ENCODE measurements around the gene TBC1D8B. TPM values are rescaled to one million over a fixed set of nuclear protein-coding genes. Genes with fewer than 3 reads are reported as not detected.
A peak's percentile ranks its signal among the peaks of the same experiment; 100 is the strongest.

TBC1D8B gene
- total and polyA plus RNA-seq, 9 of the 15 experiments (the other 6 are each of a cell fraction or from before 2014, with no cell fraction given): 0.04 to 0.36 (median 0.10) TPM; not detected in 1

DNA sequence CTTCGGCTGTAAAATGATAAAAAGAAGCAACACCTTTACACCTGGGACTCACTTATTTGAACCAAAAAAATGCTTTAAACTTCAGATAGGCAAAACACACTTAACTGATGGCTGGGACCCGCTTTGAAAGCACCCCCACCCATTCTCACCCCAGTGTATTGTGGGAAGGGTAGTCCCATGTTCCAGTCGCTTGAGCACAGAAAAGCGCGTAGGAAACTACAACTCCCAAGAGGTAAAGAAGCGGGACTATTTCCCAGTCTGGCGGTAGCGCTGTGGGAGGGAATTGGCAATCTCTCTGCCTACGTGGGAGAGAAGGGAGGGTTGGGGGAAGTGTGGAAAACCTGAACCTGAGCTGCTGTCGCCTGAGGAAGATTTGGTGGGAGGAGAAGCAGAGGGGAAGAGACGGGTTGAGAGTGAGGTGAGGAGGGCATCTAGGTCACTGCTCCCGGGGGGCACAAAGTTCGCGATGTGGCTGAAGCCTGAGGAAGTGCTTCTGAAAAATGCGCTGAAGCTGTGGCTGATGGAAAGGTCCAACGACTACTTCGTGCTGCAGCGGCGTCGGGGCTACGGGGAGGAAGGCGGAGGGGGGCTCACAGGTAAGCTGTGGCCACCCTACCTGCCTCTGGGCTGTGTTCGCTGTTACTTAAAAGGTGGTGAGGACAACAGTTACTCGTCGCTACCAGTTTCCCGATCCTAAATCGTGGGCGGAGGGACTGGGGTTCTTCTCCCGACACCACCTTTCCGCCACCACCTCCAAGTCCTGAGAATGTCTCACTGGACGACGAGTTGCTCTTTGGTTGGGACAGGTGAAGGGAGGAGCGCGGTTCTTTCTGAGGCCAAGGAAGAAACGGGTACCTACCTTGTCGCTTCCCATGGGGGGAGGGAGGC lies at the start of gene TBC1D8B (continued):
- TF ChIP-seq KLF10 (CRISPR knock-in tag; IDR thresholded peaks at IDR 0.05) (no peak), ATF1 (CRISPR knock-in tag; IDR thresholded peaks at IDR 0.05) (no peak), ATF1 (tag; IDR thresholded peaks at IDR 0.05) (peak; percentile 68), LCOR (CRISPR knock-in tag; IDR thresholded peaks at IDR 0.05) (no peak), MCM5 (IDR thresholded peaks at IDR 0.05; ENCODE audit: low read depth) (no peak), ZNF232 (CRISPR knock-in tag; IDR thresholded peaks at IDR 0.05) (no peak), HDAC6 (IDR thresholded peaks at IDR 0.05; ENCODE audit: low read depth, low read length) (no peak), CBX8 (IDR thresholded peaks at IDR 0.05; ENCODE audit: borderline replicate concordance, extremely low read depth, low read depth, low read length, poor library complexity, severe bottlenecking) (no peak), BRF1 (IDR thresholded peaks at IDR 0.05; ENCODE audit: borderline replicate concordance, extremely low read depth, insufficient read length) (no peak), CBFB (CRISPR knock-in tag; IDR thresholded peaks at IDR 0.05) (no peak), ZEB2 (IDR thresholded peaks at IDR 0.05) (no peak), GTF2E2 (tag; IDR thresholded peaks at IDR 0.05) (no peak), MCM7 (IDR thresholded peaks at IDR 0.05) (no peak), SRSF7 (optimal IDR thresholded peaks at IDR 0.05; ENCODE audit: low read depth, low read length) (no peak), SIX5 (IDR thresholded peaks at IDR 0.05; ENCODE audit: borderline replicate concordance in 1 of 2, insufficient read depth in 1 of 2, low read depth in 1 of 2, low read length in 2 of 2) (peak; percentile 55 to 58; a peak in 3 of 4 replicates), POLR2B (IDR thresholded peaks at IDR 0.05; ENCODE audit: low read depth, partially characterized antibody) (no peak)
- TF ChIP-seq, protein P1, sequence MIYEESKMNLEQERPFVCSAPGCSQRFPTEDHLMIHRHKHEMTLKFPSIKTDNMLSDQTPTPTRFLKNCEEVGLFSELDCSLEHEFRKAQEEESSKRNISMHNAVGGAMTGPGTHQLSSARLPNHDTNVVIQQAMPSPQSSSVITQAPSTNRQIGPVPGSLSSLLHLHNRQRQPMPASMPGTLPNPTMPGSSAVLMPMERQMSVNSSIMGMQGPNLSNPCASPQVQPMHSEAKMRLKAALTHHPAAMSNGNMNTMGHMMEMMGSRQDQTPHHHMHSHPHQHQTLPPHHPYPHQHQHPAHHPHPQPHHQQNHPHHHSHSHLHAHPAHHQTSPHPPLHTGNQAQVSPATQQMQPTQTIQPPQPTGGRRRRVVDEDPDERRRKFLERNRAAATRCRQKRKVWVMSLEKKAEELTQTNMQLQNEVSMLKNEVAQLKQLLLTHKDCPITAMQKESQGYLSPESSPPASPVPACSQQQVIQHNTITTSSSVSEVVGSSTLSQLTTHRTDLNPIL (CRISPR knock-in tag; IDR thresholded peaks at IDR 0.05): no peak
- TF ChIP-seq, protein P2, sequence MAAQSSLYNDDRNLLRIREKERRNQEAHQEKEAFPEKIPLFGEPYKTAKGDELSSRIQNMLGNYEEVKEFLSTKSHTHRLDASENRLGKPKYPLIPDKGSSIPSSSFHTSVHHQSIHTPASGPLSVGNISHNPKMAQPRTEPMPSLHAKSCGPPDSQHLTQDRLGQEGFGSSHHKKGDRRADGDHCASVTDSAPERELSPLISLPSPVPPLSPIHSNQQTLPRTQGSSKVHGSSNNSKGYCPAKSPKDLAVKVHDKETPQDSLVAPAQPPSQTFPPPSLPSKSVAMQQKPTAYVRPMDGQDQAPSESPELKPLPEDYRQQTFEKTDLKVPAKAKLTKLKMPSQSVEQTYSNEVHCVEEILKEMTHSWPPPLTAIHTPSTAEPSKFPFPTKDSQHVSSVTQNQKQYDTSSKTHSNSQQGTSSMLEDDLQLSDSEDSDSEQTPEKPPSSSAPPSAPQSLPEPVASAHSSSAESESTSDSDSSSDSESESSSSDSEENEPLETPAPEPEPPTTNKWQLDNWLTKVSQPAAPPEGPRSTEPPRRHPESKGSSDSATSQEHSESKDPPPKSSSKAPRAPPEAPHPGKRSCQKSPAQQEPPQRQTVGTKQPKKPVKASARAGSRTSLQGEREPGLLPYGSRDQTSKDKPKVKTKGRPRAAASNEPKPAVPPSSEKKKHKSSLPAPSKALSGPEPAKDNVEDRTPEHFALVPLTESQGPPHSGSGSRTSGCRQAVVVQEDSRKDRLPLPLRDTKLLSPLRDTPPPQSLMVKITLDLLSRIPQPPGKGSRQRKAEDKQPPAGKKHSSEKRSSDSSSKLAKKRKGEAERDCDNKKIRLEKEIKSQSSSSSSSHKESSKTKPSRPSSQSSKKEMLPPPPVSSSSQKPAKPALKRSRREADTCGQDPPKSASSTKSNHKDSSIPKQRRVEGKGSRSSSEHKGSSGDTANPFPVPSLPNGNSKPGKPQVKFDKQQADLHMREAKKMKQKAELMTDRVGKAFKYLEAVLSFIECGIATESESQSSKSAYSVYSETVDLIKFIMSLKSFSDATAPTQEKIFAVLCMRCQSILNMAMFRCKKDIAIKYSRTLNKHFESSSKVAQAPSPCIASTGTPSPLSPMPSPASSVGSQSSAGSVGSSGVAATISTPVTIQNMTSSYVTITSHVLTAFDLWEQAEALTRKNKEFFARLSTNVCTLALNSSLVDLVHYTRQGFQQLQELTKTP (IDR thresholded peaks at IDR 0.05; ENCODE audit: low read depth in 1 of 2, partially characterized antibody in 2 of 2): peak in 1 of 2 experiments; percentile 95
- TF ChIP-seq, protein P3, sequence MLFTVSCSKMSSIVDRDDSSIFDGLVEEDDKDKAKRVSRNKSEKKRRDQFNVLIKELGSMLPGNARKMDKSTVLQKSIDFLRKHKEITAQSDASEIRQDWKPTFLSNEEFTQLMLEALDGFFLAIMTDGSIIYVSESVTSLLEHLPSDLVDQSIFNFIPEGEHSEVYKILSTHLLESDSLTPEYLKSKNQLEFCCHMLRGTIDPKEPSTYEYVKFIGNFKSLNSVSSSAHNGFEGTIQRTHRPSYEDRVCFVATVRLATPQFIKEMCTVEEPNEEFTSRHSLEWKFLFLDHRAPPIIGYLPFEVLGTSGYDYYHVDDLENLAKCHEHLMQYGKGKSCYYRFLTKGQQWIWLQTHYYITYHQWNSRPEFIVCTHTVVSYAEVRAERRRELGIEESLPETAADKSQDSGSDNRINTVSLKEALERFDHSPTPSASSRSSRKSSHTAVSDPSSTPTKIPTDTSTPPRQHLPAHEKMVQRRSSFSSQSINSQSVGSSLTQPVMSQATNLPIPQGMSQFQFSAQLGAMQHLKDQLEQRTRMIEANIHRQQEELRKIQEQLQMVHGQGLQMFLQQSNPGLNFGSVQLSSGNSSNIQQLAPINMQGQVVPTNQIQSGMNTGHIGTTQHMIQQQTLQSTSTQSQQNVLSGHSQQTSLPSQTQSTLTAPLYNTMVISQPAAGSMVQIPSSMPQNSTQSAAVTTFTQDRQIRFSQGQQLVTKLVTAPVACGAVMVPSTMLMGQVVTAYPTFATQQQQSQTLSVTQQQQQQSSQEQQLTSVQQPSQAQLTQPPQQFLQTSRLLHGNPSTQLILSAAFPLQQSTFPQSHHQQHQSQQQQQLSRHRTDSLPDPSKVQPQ (CRISPR knock-in tag; IDR thresholded peaks at IDR 0.05; ENCODE audit: borderline replicate concordance): no peak
